ENCODE measurements around the gene TOMM7. TPM values are rescaled to one million over a fixed set of nuclear protein-coding genes. Genes with fewer than 3 reads are reported as not detected.

Gene TOMM7
- total and polyA plus RNA-seq, 9 of the 15 experiments (the other 6 are each of a cell fraction or from before 2014, with no cell fraction given), result 283 to 1,717 (median 638) TPM

- Histone ChIP-seq H3K4me1 (replicated peaks in 1 of 2; ENCODE audit: control insufficient read depth in 2 of 2, insufficient read depth in 2 of 2, low read length in 2 of 2) (no peaks in the 10 kb centered on the region; a peak in 1 of 5 replicates), H3K27ac (ENCODE audit: extremely low read depth, low read depth, low read length) (no peak overlapping the region), H3K27me3 (ENCODE audit: control insufficient read depth in 2 of 2, insufficient read depth in 2 of 2, low read length in 2 of 2) (no peaks in the 10 kb centered on the region), H3K9me3 (replicated peaks; ENCODE audit: control insufficient read depth, insufficient read depth, low read depth, low read length) (no peaks in the 10 kb centered on the region), H3K36me3 (ENCODE audit: control insufficient read depth, insufficient read depth, low read length) (peaks cover 14% of the 10 kb centered on the region), H3K4me2 (ENCODE audit: insufficient read depth, low read length) (no peak overlapping the region), H2AFZ (ENCODE audit: low read depth, low read length) (no peak overlapping the region), H3K9me1 (ENCODE audit: control insufficient read depth, insufficient read depth, low read length) (no peaks in the 10 kb centered on the region), H3K9ac (ENCODE audit: insufficient read depth in 1 of 2, low read depth in 2 of 2, low read length in 2 of 2) (no peak overlapping the region), H3K4me3 (no peak overlapping the region), H4K20me1 (replicated peaks; ENCODE audit: control insufficient read depth, insufficient read depth, low read length) (no peaks in the 10 kb centered on the region), H3K79me2 (ENCODE audit: control insufficient read depth, insufficient read depth, low read length) (no peaks in the 10 kb centered on the region)
- intact Hi-C loops (cut with micrococcal nuclease) (no loop called here), in situ Hi-C loops (cut with MboI) (no loop called here)
- BruUV-seq (replicated peaks), result no TSS peak
- ATAC-seq (no peak), FAIRE-seq (no peak), DNase-seq (ENCODE audit: extremely low read depth in 1 of 4, low spot score in 3 of 4) (no peak)
- WGBS (ENCODE audit: insufficient coverage, low coverage, missing lambda C conversion rate), result 80% methylated on average over 2 of the region's 2 CpGs
- ChIA-PET CTCF (ENCODE audit: low intra/inter-chr PET ratio) (no interaction called here), POLR2A (interaction anchor here (0.9 to 1.6 kb wide), 3 partner anchors 8 to 10 kb away, joined by 4 to 6 read pairs (median 5); no protein-coding TSS in a partner anchor)
- TF ChIP-seq ZNF318 (IDR thresholded peaks at IDR 0.05; ENCODE audit: borderline replicate concordance in 1 of 2, low read depth in 1 of 2) (no peak), ZSCAN32 (CRISPR knock-in tag; IDR thresholded peaks at IDR 0.05) (no peak), SREBF2 (CRISPR knock-in tag; IDR thresholded peaks at IDR 0.05) (no peak), RFX1 (IDR thresholded peaks at IDR 0.05) (no peak), MYBL2 (IDR thresholded peaks at IDR 0.05; ENCODE audit: low read depth) (no peak), MYBL2 (CRISPR knock-in tag; IDR thresholded peaks at IDR 0.05; ENCODE audit: borderline replicate concordance) (no peak), CBFA2T3 (IDR thresholded peaks at IDR 0.05) (no peak), HEY1 (CRISPR knock-in tag; IDR thresholded peaks at IDR 0.05; ENCODE audit: borderline replicate concordance) (no peak), NFATC3 (IDR thresholded peaks at IDR 0.05) (no peak), ZNF239 (CRISPR knock-in tag; IDR thresholded peaks at IDR 0.05) (no peak)
- TF ChIP-seq, protein P1, sequence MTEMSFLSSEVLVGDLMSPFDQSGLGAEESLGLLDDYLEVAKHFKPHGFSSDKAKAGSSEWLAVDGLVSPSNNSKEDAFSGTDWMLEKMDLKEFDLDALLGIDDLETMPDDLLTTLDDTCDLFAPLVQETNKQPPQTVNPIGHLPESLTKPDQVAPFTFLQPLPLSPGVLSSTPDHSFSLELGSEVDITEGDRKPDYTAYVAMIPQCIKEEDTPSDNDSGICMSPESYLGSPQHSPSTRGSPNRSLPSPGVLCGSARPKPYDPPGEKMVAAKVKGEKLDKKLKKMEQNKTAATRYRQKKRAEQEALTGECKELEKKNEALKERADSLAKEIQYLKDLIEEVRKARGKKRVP (CRISPR knock-in tag; IDR thresholded peaks at IDR 0.05), result no peak
- TF ChIP-seq, protein P2, sequence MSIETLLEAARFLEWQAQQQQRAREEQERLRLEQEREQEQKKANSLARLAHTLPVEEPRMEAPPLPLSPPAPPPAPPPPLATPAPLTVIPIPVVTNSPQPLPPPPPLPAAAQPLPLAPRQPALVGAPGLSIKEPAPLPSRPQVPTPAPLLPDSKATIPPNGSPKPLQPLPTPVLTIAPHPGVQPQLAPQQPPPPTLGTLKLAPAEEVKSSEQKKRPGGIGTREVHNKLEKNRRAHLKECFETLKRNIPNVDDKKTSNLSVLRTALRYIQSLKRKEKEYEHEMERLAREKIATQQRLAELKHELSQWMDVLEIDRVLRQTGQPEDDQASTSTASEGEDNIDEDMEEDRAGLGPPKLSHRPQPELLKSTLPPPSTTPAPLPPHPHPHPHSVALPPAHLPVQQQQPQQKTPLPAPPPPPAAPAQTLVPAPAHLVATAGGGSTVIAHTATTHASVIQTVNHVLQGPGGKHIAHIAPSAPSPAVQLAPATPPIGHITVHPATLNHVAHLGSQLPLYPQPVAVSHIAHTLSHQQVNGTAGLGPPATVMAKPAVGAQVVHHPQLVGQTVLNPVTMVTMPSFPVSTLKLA (conservative IDR thresholded peaks at IDR 0.05), result no peak
These were observed 42.9 kb upstream of the TOMM7 start for GRCh38 chr7:22865602-22865960.

Measured in K562 (cell line).